WERI-Rb-1 (cell line): Measurements from ENCODE around the gene CCDC32.

Experiments used
- DNase-seq: peaks from one replicate; pipeline ENCODE4 v3.0.0-alpha.2; 2020
- H3K27ac ChIP-seq: fragments of 250-450 bp; sonication (Bioruptor Pico); 2 replicates; pipeline ENCODE4 v1.5.1; 2020; ENCODE audit warnings: mild to moderate bottlenecking, moderate library complexity
- H3K27me3 ChIP-seq: fragments of 250-450 bp; sonication (Bioruptor Pico); 2 replicates; pipeline ENCODE4 v1.5.1; 2021; ENCODE audit warnings: mild to moderate bottlenecking, low read depth, moderate library complexity; ENCODE audit not compliant: insufficient read depth, severe bottlenecking
- H3K36me3 ChIP-seq: fragments of 250-450 bp; sonication (Bioruptor Pico); 2 replicates; pipeline ENCODE4 v1.5.1; 2020; ENCODE audit warnings: mild to moderate bottlenecking, moderate library complexity
- H3K4me3 ChIP-seq: 2 replicates; pipeline ENCODE4 v1.5.1; 2011; ENCODE audit warnings: low read depth, mild to moderate bottlenecking, control low read depth, low read length
- H3K9me3 ChIP-seq: fragments of 250-450 bp; sonication (Bioruptor Pico); 2 replicates; pipeline ENCODE4 v1.5.1; 2021; ENCODE audit warnings: mild to moderate bottlenecking, moderate library complexity; ENCODE audit not compliant: severe bottlenecking
- CTCF ChIP-seq: IDR thresholded peaks from 2 replicates; pipeline ENCODE4 v1.5.1; 2011; ENCODE audit warnings: low read depth, mild to moderate bottlenecking, control low read depth, inconsistent platforms, low read length

CCDC32 gene

GRCh38 chr15:40598126-40598525 is 33.3 kb upstream of the CCDC32 start:
- no peak overlapping the region for H3K4me3 ChIP-seq
- H3K27ac ChIP-seq = no peak overlapping the region
- H3K9me3 ChIP-seq = no peaks in the 10 kb centered on the region
- no peaks in the 10 kb centered on the region for H3K36me3 ChIP-seq
- no peaks in the 10 kb centered on the region for H3K27me3 ChIP-seq
- no peak for TF ChIP-seq CTCF
- no peak for DNase-seq

DNA sequence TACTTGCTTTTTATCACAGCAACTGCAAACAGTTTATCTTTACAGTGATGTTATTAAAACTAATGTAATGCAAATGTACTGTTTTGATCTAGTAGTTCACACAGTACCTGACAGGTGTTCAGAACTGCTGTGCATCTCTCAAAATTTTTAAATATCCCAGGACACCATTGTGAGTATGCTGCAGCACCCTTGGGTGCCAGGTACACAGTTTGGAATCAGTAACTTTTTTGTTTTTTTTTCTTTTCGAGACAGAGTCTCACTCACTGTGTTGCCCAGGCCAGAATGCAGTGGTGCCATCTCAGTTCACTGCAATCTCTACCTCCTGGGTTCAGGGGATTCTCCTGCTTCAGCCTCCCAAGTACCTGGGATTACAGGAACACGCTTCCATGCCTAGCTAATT is 32.2 kb upstream of the CCDC32 start:
- Histone ChIP-seq H3K4me3 (no peak overlapping the region), H3K27me3 (no peaks in the 10 kb centered on the region), H3K27ac (no peak overlapping the region), H3K9me3 (no peaks in the 10 kb centered on the region), H3K36me3 (no peaks in the 10 kb centered on the region)
- no peak for TF ChIP-seq CTCF
- no peak for DNase-seq

DNA sequence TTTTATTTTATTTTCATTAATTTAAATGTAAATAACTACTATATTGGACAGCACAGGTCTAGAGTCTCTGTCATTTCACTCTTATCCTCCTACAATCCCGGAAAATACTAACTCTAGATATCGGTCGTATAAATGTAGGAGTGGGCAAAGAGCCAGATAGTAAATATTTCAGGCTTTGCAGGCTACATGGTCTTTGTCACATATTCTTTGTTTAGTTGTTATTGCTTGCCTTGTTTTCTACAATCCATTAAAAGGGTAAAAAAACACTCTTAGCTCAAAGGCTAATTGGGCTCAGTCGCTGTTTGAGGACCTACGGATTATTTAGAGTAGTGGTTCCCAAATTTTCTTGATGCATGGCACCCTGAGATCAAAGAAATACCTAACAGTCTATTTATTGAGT is 30.9 kb upstream of the CCDC32 start:
- DNase-seq = no peak
- Histone ChIP-seq H3K4me3 (no peak overlapping the region), H3K9me3 (no peaks in the 10 kb centered on the region), H3K36me3 (no peaks in the 10 kb centered on the region), H3K27me3 (no peaks in the 10 kb centered on the region), H3K27ac (no peak overlapping the region)
- TF ChIP-seq CTCF = no peak

DNA sequence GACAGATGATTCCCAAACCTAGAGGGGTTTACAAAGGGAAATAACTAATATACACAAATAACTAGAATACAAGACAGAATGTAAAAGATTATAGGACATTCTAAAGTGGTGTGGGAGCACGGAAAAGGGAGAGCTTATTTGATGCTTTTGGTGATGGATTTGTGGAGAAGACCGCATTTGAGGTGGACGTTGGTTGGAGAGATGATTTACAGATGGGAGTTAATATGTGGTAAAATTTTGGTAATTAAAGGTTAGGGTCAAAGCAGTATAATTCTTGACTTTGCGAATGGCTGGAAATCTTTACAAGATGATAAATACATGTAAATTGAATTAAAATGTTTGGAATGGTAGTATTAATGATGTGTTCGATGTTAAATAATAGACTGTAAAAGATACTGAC is 30.4 kb upstream of the CCDC32 start:
- Histone ChIP-seq H3K9me3 (no peaks in the 10 kb centered on the region), H3K27ac (0 out of 2 replicates have a peak overlapping the region, but pooled peaks have one; percentile 97), H3K4me3 (peak overlapping the region; percentile 91), H3K27me3 (no peaks in the 10 kb centered on the region), H3K36me3 (no peaks in the 10 kb centered on the region)
- DNase-seq = no peak
- no peak for TF ChIP-seq CTCF

DNA sequence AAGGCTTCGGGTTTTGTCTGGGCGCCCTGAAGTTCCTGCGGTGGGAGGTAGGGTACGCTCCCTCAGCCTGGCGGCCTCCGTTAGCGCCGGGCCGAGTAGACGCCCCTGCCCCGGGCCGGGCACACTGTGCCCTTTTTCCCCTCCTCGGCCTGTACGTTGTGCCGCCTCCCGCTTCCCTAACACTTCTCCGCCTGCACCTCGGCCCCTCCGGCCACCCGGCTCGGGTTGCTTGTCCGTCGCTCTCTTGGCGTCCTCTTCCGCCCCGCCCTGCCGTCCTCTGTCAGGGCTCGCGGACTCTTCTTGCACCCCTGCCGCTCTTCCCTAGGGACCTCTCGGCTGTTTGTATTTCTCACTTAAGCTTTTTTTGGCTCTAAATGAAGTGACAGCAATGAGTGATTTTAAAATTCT is 29.6 kb upstream of the CCDC32 start:
- DNase-seq = peak; percentile 61
- no peak for TF ChIP-seq CTCF
- H3K27ac ChIP-seq = peak overlapping the region; percentile 97
- no peaks in the 10 kb centered on the region for H3K27me3 ChIP-seq
- no peaks in the 10 kb centered on the region for H3K36me3 ChIP-seq
- no peaks in the 10 kb centered on the region for H3K9me3 ChIP-seq
- H3K4me3 ChIP-seq = peak overlapping the region; percentile 91
